Vagina (tissue), 2 donors: Measurements from ENCODE around the gene MAP3K20. TPM values are rescaled to one million over a fixed set of nuclear protein-coding genes. Genes with fewer than 3 reads are reported as not detected.

ENCODE experiments used
- DNase-seq, 2 donors: peaks; one replicate each; pipeline ENCODE4 v3.0.0-alpha.2; 2017; ENCODE audit errors: extremely low spot score in 2 of 2
- H3K27ac ChIP-seq: fragments of 200-600 bp; sonication (generic); one replicate; pipeline ENCODE4 v1.5.1; 2019
- H3K27me3 ChIP-seq: fragments of 200-600 bp; sonication (generic); one replicate; pipeline ENCODE4 v1.5.1; 2019
- H3K36me3 ChIP-seq, 2 donors: fragments of 200-600 bp; sonication (generic); one replicate each; pipeline ENCODE4 v1.5.1; 2017 to 2019
- H3K4me1 ChIP-seq: fragments of 200-600 bp; sonication (generic); one replicate; pipeline ENCODE4 v1.5.1; 2019
- H3K4me3 ChIP-seq, 2 donors: fragments of 200-600 bp; sonication (generic); 1 replicate in 1 of 2; 2 replicates in 1 of 2; pipeline ENCODE4 v1.5.1; 2016 to 2019
- H3K9me3 ChIP-seq: fragments of 200-600 bp; sonication (generic); one replicate; pipeline ENCODE4 v1.5.1; 2019
- POLR2A ChIP-seq, 2 donors: fragments of 450-650 bp; IDR thresholded peaks; one replicate each; pipeline ENCODE4 v1.6.1; 2017; ENCODE audit warnings: antibody characterized with exemption in 2 of 2, mild to moderate bottlenecking in 2 of 2, moderate library complexity in 2 of 2
- POLR2AphosphoS5 ChIP-seq, 2 donors: sonication (generic); formaldehyde crosslinking; IDR thresholded peaks; one replicate each; pipeline ENCODE4 v1.9.0; 2017; ENCODE audit warnings: antibody characterized with exemption in 2 of 2, mild to moderate bottlenecking in 2 of 2, low read depth in 1 of 2; ENCODE audit not compliant: insufficient read depth in 1 of 2
- intact Hi-C: fragments of 100-400 bp; cut with DNase I; formaldehyde crosslinking; loops from one replicate; pipeline ENCODE4 v1.15.1; 2023
- total RNA-seq: library from RNA; depleted of rRNA; stranded (reverse); fragments of >200 nt; gene quantifications from one replicate; pipeline ENCODE4 v1.2.3, GENCODE V29; 2016
- TF ChIP-seq, protein P1 (sequence below), 3 experiments: fragments of 450-650 bp in 2 of 3; fragments of 200-600 bp in 1 of 3; sonication (generic) in 1 of 3; IDR thresholded peaks; one replicate each; pipeline ENCODE4 v1.5.1; 2017 to 2019; ENCODE audit warnings: antibody characterized with exemption in 3 of 3, mild to moderate bottlenecking in 2 of 3, moderate library complexity in 2 of 3

MAP3K20 gene
- total RNA-seq, 1 donor from 2014 or later, result 59.4 TPM

DNA sequence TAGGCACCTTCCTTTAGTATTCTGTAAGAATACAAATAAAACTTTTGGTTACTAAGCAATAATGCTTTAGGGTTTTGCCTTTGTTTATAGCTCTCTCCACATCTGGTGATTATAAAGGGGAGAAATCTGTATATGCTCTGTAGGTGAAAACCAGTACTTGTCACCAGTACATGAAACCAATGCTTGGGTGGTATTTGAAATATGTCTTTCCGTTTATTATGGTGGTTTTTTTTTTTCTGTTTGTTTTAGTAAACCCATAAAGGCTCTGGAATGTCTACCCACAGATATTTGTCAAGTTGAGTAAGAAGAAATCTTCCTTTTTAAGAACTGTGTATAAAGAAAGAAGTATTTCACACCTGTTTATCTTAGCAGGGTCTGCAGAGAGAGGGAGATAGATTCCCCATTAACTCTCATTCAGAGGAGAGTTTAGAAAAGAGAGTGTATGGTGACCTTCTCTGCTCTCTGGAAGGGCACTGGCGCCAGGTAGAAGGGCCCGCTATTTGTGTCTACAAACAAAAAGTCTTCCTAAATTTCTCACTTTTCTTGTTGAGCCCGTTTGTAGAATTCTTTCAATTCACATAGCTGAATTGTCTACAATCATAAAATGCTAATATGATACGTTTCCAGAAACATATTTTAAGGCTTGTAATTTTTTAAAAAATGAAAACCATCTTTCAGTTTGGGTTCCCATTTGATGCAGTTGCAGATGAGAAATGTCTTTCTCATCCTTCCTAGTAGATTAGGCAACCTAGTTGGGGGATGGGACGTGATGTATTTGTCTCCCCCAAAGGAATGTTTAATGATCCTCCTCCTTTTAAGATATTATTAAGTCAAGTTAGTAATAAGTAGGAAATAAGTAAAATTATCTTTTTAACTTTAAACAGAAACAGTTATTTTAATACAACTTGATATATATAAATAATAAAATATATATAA, 33.9 kb downstream of the MAP3K20 start:
- Histone ChIP-seq H3K27ac (peak overlapping the region; percentile 27), H3K36me3 (no peaks in the 10 kb centered on the region), H3K4me1 (peaks cover 5% of the 10 kb centered on the region), H3K4me3 (no peak overlapping the region), H3K9me3 (no peaks in the 10 kb centered on the region), H3K27me3 (no peaks in the 10 kb centered on the region)
- no peak for TF ChIP-seq POLR2A (IDR thresholded peaks at IDR 0.05)
- no peak for TF ChIP-seq POLR2AphosphoS5 (IDR thresholded peaks at IDR 0.05; ENCODE audit: insufficient read depth in 1 of 2, low read depth in 1 of 2)
- TF ChIP-seq, protein P1, sequence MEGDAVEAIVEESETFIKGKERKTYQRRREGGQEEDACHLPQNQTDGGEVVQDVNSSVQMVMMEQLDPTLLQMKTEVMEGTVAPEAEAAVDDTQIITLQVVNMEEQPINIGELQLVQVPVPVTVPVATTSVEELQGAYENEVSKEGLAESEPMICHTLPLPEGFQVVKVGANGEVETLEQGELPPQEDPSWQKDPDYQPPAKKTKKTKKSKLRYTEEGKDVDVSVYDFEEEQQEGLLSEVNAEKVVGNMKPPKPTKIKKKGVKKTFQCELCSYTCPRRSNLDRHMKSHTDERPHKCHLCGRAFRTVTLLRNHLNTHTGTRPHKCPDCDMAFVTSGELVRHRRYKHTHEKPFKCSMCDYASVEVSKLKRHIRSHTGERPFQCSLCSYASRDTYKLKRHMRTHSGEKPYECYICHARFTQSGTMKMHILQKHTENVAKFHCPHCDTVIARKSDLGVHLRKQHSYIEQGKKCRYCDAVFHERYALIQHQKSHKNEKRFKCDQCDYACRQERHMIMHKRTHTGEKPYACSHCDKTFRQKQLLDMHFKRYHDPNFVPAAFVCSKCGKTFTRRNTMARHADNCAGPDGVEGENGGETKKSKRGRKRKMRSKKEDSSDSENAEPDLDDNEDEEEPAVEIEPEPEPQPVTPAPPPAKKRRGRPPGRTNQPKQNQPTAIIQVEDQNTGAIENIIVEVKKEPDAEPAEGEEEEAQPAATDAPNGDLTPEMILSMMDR (IDR thresholded peaks at IDR 0.05), result no peak
- DNase-seq, result no peak
- intact Hi-C loops, result no loop called here

DNA sequence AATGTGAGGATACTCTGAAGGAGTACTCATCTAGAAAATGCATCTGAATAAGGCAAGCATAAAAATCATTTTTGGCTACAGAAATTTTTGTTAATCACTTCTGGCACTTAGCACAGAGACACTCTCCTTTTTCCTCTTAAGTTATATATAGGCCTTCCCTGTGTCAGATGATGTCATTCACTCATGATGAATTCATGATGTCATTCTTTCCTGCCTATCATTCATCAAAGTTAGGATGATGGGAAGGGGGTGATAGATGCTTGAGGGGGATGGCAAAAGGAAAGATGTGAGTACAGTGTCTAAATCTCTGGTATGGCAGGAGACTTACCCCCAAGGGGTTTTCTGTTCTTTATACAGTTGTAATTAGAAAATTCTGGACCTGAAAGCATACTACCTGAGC, 42.0 kb downstream of the MAP3K20 start:
- no peak for DNase-seq
- intact Hi-C loops, result no loop called here
- TF ChIP-seq POLR2A (IDR thresholded peaks at IDR 0.05) (no peak), POLR2AphosphoS5 (IDR thresholded peaks at IDR 0.05; ENCODE audit: insufficient read depth in 1 of 2, low read depth in 1 of 2) (no peak)
- TF ChIP-seq, protein P1 (IDR thresholded peaks at IDR 0.05), result no peak
- H3K4me1 ChIP-seq, result peaks cover 17% of the 10 kb centered on the region
- H3K9me3 ChIP-seq, result no peaks in the 10 kb centered on the region
- no peak overlapping the region for H3K27ac ChIP-seq
- H3K36me3 ChIP-seq, result no peaks in the 10 kb centered on the region
- H3K4me3 ChIP-seq, result no peak overlapping the region
- H3K27me3 ChIP-seq, result no peaks in the 10 kb centered on the region

GRCh38 chr2:173118395-173118794, 42.7 kb downstream of the MAP3K20 start:
- Histone ChIP-seq H3K4me3 (no peak overlapping the region), H3K27ac (no peak overlapping the region), H3K27me3 (no peaks in the 10 kb centered on the region), H3K36me3 (no peaks in the 10 kb centered on the region), H3K4me1 (peaks cover 17% of the 10 kb centered on the region), H3K9me3 (no peaks in the 10 kb centered on the region)
- no peak for DNase-seq
- intact Hi-C loops, result no loop called here
- TF ChIP-seq POLR2A (IDR thresholded peaks at IDR 0.05), result no peak
- no peak for TF ChIP-seq POLR2AphosphoS5 (IDR thresholded peaks at IDR 0.05; ENCODE audit: insufficient read depth in 1 of 2, low read depth in 1 of 2)
- TF ChIP-seq, protein P1 (IDR thresholded peaks at IDR 0.05), result no peak

GRCh38 chr2:173119069-173119807, 43.6 kb downstream of the MAP3K20 start:
- Histone ChIP-seq H3K4me3 (no peak overlapping the region), H3K27me3 (no peaks in the 10 kb centered on the region), H3K27ac (peak overlapping the region; percentile 4), H3K4me1 (peaks cover 22% of the 10 kb centered on the region), H3K36me3 (no peaks in the 10 kb centered on the region), H3K9me3 (no peaks in the 10 kb centered on the region)
- no peak for DNase-seq
- TF ChIP-seq POLR2AphosphoS5 (IDR thresholded peaks at IDR 0.05; ENCODE audit: insufficient read depth in 1 of 2, low read depth in 1 of 2) (no peak), POLR2A (IDR thresholded peaks at IDR 0.05) (no peak)
- TF ChIP-seq, protein P1 (IDR thresholded peaks at IDR 0.05), result no peak
- intact Hi-C loops, result no loop called here
